ENCODE measurements around the gene CFAP410.

- no peak for TF ChIP-seq CTCF (IDR thresholded peaks at IDR 0.05)
- TF ChIP-seq POLR2A (IDR thresholded peaks at IDR 0.05), result no peak
These were observed 9.7 kb upstream of the CFAP410 start for GRCh38 chr21:44348861-44349260.

All from uterus (tissue), 2 donors.